ENCODE results near the gene CDC14A.

CDC14A gene

DNA sequence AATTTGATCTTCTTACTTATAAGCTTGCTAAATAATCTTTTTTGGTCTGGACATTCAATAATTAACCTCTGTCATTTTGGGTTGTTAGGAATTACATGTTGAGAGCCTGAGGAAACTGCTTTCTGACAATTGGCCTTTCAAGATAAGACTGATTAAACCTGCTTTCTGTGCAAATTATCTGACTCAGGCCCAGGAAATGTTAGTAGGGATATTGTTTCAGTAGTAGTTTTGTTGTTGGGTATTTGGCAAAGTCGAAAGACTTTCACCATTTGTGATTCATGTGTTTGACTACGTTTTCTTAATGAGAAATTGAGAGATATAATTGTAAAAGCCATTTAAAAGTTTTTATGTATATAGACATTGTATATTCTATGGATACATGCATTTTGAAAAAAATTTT lies 104.6 kb downstream of the CDC14A start:
- Histone ChIP-seq H3K4me3 (ENCODE audit: low read length) (no peak overlapping the region), H3K36me3 (ENCODE audit: insufficient read depth, low read depth, low read length) (no peaks in the 10 kb centered on the region), H3K9me3 (ENCODE audit: insufficient read depth, low read depth, low read length) (no peaks in the 10 kb centered on the region), H3K27ac (ENCODE audit: low read length) (no peak overlapping the region), H3K27me3 (ENCODE audit: insufficient read depth, low read length) (no peaks in the 10 kb centered on the region), H3K9ac (ENCODE audit: low read depth, low read length) (no peak overlapping the region), H3K4me1 (ENCODE audit: insufficient read depth, low read length) (peaks cover 12% of the 10 kb centered on the region; the same call in 1 of the 2 replicates)

DNA sequence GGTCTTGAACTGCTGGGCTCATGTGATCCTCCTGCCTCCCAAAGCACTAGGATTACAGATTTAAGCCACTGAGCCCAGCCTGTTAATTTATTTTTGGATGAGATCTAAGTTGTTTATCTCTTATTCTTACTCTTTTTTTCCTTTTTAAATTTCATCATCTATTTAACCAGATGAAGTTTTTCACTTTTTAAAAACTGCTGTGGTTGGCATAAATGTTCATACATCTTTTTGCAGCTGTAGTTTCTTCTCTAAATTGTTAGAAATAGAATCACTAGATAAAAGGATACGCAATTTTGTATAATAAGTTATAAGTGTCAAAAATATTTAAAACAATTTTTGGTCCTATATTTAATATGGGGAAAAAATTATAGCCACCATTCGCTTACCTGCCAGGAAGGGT lies 105.4 kb downstream of the CDC14A start:
- H3K9ac ChIP-seq (ENCODE audit: low read depth, low read length): no peak overlapping the region
- H3K36me3 ChIP-seq (ENCODE audit: insufficient read depth, low read depth, low read length): no peaks in the 10 kb centered on the region
- H3K4me1 ChIP-seq (ENCODE audit: insufficient read depth, low read length): peaks cover 19% of the 10 kb centered on the region; the same call in 1 of the 2 replicates
- no peaks in the 10 kb centered on the region for H3K9me3 ChIP-seq (ENCODE audit: insufficient read depth, low read depth, low read length)
- no peaks in the 10 kb centered on the region for H3K27me3 ChIP-seq (ENCODE audit: insufficient read depth, low read length)
- H3K27ac ChIP-seq (ENCODE audit: low read length): no peak overlapping the region
- no peak overlapping the region for H3K4me3 ChIP-seq (ENCODE audit: low read length)

DNA sequence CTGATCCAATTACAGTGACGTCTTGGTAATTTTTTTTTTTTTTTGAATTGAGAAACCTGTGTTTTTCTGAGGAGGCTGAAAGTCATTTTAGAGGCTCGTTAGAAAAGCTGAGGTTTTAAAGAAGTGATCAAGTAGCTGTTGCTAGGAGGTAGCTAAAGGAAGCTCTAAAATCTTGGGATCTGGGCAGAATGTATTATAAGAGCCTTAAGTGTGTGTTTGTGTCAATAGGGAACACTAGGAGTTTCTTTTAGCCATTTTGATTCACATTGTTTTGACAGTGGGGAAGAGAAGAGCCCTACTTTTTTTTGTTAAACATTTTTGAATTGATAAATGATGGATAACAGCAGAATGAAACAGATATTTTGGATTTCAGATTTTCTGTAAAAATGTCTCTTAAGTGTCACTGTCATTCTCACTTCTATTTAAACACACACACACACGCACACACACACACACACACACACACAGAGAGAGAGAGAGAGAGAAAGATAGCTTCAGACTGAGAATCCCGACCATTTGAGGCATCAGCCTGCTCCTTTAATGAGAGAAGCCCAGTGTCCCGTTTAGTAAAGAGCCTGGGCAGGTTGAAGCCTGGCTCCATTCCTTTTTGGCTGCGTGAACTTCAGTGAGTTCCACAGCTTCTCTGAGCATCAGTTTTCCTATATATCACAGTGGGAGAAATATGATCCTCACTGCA lies 106.5 kb downstream of the CDC14A start:
- Histone ChIP-seq H3K4me3 (ENCODE audit: low read length) (no peak overlapping the region), H3K9ac (ENCODE audit: low read depth, low read length) (no peak overlapping the region), H3K9me3 (ENCODE audit: insufficient read depth, low read depth, low read length) (no peaks in the 10 kb centered on the region), H3K27me3 (ENCODE audit: insufficient read depth, low read length) (peaks cover 6% of the 10 kb centered on the region; the same call in 1 of the 2 replicates), H3K4me1 (ENCODE audit: insufficient read depth, low read length) (peaks cover 29% of the 10 kb centered on the region; the same call in 1 of the 2 replicates), H3K36me3 (ENCODE audit: insufficient read depth, low read depth, low read length) (no peaks in the 10 kb centered on the region), H3K27ac (ENCODE audit: low read length) (no peak overlapping the region)

DNA sequence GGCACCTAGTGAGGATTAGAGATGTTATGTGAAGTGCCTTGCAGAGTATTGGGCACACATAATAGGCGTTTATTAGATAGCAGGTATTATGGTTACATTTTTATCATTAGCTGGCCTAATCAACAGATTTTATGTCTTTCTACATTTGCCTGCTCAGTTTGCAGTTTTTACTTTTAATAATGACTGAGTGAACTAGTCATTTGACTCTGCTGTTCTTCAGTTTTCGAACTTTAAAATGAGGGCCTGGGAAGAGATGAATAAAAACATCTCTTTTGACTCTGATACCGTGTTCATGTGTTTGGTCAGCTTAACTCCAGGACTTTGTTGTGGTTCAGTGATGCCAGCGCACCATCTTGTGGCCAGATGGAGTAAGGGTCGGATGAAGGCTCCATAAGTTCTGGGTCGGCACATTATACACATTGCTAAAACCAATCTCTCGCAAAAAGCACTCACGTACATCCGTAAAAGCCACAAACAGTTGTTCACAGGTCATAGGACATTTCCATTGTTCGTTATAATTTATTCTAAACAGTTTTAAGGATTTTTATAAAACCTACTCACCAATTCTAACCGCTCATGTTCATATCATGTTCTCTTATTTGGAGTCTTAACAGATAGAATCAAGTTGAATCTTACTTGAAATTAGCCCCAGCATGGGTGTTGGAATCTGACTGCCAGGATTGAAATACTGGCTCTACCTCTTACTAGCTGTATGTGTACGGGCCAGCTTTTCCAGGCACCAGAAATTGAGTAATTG lies 107.2 kb downstream of the CDC14A start:
- Histone ChIP-seq H3K9ac (ENCODE audit: low read depth, low read length) (no peak overlapping the region), H3K4me1 (ENCODE audit: insufficient read depth, low read length) (peaks cover 32% of the 10 kb centered on the region; the same call in 1 of the 2 replicates), H3K27ac (ENCODE audit: low read length) (no peak overlapping the region), H3K27me3 (ENCODE audit: insufficient read depth, low read length) (peaks cover 6% of the 10 kb centered on the region; the same call in 1 of the 2 replicates), H3K4me3 (ENCODE audit: low read length) (no peak overlapping the region), H3K36me3 (ENCODE audit: insufficient read depth, low read depth, low read length) (no peaks in the 10 kb centered on the region), H3K9me3 (ENCODE audit: insufficient read depth, low read depth, low read length) (no peaks in the 10 kb centered on the region)

DNA sequence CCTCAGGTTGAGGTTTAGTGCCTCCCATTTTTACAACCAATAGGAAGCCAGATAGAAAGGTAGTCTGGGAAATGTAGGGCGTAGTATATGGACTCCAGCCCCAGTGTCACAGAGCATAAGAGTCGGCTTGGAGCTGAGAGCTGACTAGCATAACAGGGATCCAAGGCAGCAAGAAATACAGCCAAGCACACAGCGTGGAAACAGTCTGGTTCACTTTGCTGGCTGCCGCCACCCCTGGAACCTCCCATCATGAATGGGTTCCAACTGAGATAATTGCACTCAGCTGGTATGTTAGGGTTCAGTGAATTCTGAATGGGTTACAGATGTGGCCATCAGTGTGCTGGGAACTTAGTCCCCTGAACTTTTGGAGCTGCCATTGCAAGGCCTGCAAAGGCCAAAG lies 108.9 kb downstream of the CDC14A start:
- Histone ChIP-seq H3K9me3 (ENCODE audit: insufficient read depth, low read depth, low read length) (no peaks in the 10 kb centered on the region), H3K9ac (ENCODE audit: low read depth, low read length) (no peak overlapping the region), H3K4me1 (ENCODE audit: insufficient read depth, low read length) (peaks cover 32% of the 10 kb centered on the region; the same call in 1 of the 2 replicates), H3K36me3 (ENCODE audit: insufficient read depth, low read depth, low read length) (no peaks in the 10 kb centered on the region), H3K27me3 (ENCODE audit: insufficient read depth, low read length) (peaks cover 6% of the 10 kb centered on the region; the same call in 1 of the 2 replicates), H3K4me3 (ENCODE audit: low read length) (no peak overlapping the region), H3K27ac (ENCODE audit: low read length) (no peak overlapping the region)

DNA sequence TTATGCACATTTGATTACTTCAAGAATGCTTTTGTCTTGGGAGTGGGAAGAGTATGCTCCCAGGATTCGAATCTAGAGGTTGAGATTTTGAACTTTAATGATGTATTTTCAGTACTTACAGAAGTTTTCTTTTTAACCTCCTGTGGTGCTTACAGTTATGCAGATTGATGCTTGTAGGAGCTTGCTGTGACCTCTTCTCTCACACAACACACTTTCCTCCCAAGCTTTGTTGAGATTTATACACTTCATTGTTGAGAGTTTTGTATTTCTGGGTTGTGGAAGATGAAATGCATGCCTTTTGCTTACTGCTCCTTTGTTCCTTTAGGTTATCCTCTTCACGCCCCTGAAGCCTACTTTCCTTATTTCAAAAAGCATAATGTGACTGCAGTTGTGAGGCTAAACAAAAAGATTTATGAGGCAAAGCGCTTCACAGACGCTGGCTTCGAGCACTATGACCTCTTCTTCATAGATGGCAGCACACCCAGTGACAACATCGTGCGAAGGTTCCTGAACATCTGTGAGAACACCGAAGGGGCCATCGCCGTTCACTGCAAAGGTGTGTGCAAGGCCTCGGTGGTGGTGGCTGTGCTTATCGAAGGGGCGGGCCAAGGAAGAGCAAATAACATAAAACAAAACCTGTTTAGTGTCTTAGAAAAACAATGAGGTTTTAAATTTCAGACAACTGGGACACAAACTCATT lies 110.2 kb downstream of the CDC14A start:
- H3K9ac ChIP-seq (ENCODE audit: low read depth, low read length): peak overlapping the region; percentile 30; the same call in 1 of the 2 replicates
- H3K4me1 ChIP-seq (ENCODE audit: insufficient read depth, low read length): peaks cover 32% of the 10 kb centered on the region; the same call in 1 of the 2 replicates
- peaks cover 6% of the 10 kb centered on the region; the same call in 1 of the 2 replicates for H3K27me3 ChIP-seq (ENCODE audit: insufficient read depth, low read length)
- H3K4me3 ChIP-seq (ENCODE audit: low read length): peak overlapping the region; percentile 46; the same call in 1 of the 2 replicates
- no peaks in the 10 kb centered on the region for H3K9me3 ChIP-seq (ENCODE audit: insufficient read depth, low read depth, low read length)
- no peaks in the 10 kb centered on the region for H3K36me3 ChIP-seq (ENCODE audit: insufficient read depth, low read depth, low read length)
- H3K27ac ChIP-seq (ENCODE audit: low read length): no peak overlapping the region

DNA sequence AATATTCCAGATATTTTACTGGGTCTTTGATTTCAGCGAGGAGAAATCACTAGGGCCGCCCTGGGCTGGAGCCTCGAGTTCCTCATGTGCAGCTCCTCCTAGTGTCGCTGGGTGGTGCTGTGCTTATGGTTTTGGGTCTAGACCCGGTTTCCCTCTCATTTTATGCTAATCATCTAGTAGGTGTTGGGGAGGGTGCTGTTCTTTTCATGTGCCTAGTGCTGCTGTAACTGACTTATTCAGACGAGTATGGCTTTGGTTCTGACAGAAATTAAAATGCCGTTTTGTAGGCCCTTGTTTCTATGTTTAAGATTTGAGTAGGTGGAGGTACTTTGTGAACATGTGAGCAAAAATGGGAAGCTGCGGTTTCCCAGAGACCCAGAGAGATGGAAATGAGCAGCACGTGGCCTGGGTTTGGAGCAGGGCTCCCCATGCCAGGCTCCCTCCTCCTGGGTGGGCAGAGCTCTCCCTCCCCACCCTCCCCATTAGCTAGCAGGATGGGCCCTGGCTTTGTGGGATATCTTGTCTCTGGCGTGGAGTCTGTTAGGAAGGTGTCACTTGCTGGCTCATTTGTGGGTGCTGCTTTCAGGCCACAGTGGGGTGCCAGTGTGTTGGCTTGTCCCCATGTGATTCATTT lies 111.6 kb downstream of the CDC14A start:
- peaks cover 9% of the 10 kb centered on the region for H3K36me3 ChIP-seq (ENCODE audit: insufficient read depth, low read depth, low read length)
- peaks cover 28% of the 10 kb centered on the region; the same call in 1 of the 2 replicates for H3K4me1 ChIP-seq (ENCODE audit: insufficient read depth, low read length)
- no peaks in the 10 kb centered on the region for H3K9me3 ChIP-seq (ENCODE audit: insufficient read depth, low read depth, low read length)
- peaks cover 6% of the 10 kb centered on the region; the same call in 1 of the 2 replicates for H3K27me3 ChIP-seq (ENCODE audit: insufficient read depth, low read length)
- no peak overlapping the region for H3K4me3 ChIP-seq (ENCODE audit: low read length)
- no peak overlapping the region for H3K27ac ChIP-seq (ENCODE audit: low read length)
- H3K9ac ChIP-seq (ENCODE audit: low read depth, low read length): no peak overlapping the region

DNA sequence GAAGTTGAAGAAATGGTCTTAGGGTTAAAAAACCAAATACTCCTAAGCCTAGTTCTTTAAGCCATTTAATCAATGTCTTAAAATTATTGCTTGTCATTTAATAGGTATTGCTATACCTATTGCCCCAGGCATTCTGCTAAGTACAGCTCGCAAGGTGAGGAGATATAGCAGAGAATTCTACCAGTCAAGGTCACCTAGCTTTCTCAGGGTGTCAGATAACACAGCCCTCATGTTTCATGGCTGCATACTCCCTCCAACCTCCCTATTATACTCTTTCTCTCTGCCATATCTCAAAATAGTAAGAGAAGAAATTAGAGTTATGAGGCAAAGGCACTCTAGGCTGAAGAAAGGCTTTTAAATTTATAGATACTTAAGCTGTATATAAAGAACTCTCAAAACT lies 117.3 kb downstream of the CDC14A start:
- no peak overlapping the region for H3K27ac ChIP-seq (ENCODE audit: low read length)

DNA sequence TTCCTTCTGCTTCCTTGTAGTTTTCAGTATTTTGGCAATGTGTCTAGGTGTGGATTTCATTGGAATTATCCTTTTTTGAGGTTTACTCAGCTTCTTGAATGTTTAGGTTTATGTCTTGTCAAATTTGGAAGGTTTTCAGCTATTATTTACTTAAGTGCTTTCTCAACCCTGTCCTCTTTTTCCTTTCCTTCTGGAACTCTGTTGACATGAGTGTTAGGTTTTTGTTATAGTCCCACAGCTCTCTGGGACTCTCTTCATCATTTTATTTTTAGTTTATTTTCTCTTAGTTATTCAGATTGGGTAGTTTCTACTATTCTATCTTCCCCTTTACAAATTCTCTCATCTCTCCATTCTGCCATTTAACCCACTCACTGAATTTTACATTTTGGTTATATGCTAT lies 122.5 kb downstream of the CDC14A start:
- Histone ChIP-seq H3K4me3 (ENCODE audit: low read length) (no peak overlapping the region), H3K9me3 (ENCODE audit: insufficient read depth, low read depth, low read length) (no peaks in the 10 kb centered on the region), H3K27ac (ENCODE audit: low read length) (no peak overlapping the region), H3K9ac (ENCODE audit: low read depth, low read length) (no peak overlapping the region), H3K27me3 (ENCODE audit: insufficient read depth, low read length) (no peaks in the 10 kb centered on the region), H3K36me3 (ENCODE audit: insufficient read depth, low read depth, low read length) (no peaks in the 10 kb centered on the region; the same call in 1 of the 2 replicates), H3K4me1 (ENCODE audit: insufficient read depth, low read length) (no peaks in the 10 kb centered on the region)

More for the DNA sequence above, 117.3 kb downstream of the CDC14A start:
- no peak overlapping the region for H3K9ac ChIP-seq (ENCODE audit: low read depth, low read length)
- no peaks in the 10 kb centered on the region for H3K4me1 ChIP-seq (ENCODE audit: insufficient read depth, low read length)
- no peak overlapping the region for H3K4me3 ChIP-seq (ENCODE audit: low read length)
- H3K27me3 ChIP-seq (ENCODE audit: insufficient read depth, low read length): no peaks in the 10 kb centered on the region
- no peaks in the 10 kb centered on the region for H3K9me3 ChIP-seq (ENCODE audit: insufficient read depth, low read depth, low read length)
- H3K36me3 ChIP-seq (ENCODE audit: insufficient read depth, low read depth, low read length): peaks cover 9% of the 10 kb centered on the region

DNA sequence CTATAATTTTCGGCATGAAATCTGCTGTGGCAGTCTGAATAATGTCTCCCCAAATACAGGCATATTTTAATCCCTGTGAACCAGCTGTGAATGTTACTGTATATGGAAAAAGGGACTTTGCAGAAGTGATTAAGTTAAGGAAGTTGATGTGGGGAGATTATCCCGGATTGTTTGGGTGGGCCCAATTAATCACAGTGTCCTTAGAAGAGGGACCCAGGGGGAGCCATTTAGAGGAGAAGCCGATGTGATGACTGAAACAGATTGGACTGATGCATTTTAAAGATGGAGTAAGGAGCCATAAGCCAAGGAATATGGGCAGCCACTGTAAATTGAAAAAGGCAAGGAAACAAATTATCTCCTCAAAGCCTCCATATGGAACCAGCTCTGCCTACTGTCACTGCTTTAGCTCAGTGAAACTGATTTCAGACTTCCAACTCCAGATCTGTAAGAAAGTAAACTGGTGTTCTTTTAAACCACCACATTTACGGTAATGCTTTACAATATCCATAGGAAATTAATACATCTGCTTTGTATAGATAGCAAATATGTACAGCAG lies 124.5 kb downstream of the CDC14A start:
- H3K9me3 ChIP-seq (ENCODE audit: insufficient read depth, low read depth, low read length): no peaks in the 10 kb centered on the region
- H3K36me3 ChIP-seq (ENCODE audit: insufficient read depth, low read depth, low read length): no peaks in the 10 kb centered on the region
- no peaks in the 10 kb centered on the region for H3K27me3 ChIP-seq (ENCODE audit: insufficient read depth, low read length)
- H3K27ac ChIP-seq (ENCODE audit: low read length): no peak overlapping the region
- H3K4me1 ChIP-seq (ENCODE audit: insufficient read depth, low read length): no peaks in the 10 kb centered on the region
- no peak overlapping the region for H3K9ac ChIP-seq (ENCODE audit: low read depth, low read length)
- no peak overlapping the region for H3K4me3 ChIP-seq (ENCODE audit: low read length)

DNA sequence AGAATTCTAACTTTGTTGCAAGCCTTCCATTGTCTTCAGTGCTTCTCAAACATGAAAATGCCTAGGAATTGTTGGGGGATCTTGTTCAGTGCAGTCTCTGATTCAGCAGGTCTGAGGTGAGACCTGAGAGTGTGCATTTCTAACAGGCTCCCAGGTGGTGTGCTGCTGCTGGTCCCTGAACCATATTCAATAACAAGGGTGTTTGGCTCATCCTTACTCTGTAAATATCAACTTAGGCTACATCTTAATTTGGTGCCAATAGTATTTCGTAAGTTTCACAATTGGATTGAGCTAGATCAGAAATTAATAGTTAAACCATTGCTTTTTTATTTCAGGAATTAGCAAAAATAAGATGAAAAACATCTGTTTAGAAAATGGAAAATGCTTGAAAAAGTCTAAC lies 126.5 kb downstream of the CDC14A start:
- H3K27ac ChIP-seq (ENCODE audit: low read length): no peak overlapping the region
- no peaks in the 10 kb centered on the region for H3K36me3 ChIP-seq (ENCODE audit: insufficient read depth, low read depth, low read length)
- no peaks in the 10 kb centered on the region for H3K9me3 ChIP-seq (ENCODE audit: insufficient read depth, low read depth, low read length)
- H3K4me1 ChIP-seq (ENCODE audit: insufficient read depth, low read length): no peaks in the 10 kb centered on the region
- no peak overlapping the region for H3K9ac ChIP-seq (ENCODE audit: low read depth, low read length)
- no peak overlapping the region for H3K4me3 ChIP-seq (ENCODE audit: low read length)
- no peaks in the 10 kb centered on the region for H3K27me3 ChIP-seq (ENCODE audit: insufficient read depth, low read length)

All from iPS-20b (cell line).